Myocyte (in vitro differentiated cells): ENCODE measurements around the gene TPP2. TPM values are rescaled to one million over a fixed set of nuclear protein-coding genes. Genes with fewer than 3 reads are reported as not detected.
A peak's percentile ranks its signal among the peaks of the same experiment; 100 is the strongest.

Experiments used
- DNase-seq: peaks from one replicate; pipeline ENCODE4 v3.0.0-alpha.2; 2012; ENCODE audit warnings: low read depth
- total RNA-seq: library from RNA; depleted of rRNA; stranded (reverse); fragments of >200 nt; gene quantifications from 2 replicates; pipeline ENCODE4 v1.2.3, GENCODE V29; 2014

TPP2 gene
- total RNA-seq, 1 donor from 2014 or later = 54.6 TPM

DNA sequence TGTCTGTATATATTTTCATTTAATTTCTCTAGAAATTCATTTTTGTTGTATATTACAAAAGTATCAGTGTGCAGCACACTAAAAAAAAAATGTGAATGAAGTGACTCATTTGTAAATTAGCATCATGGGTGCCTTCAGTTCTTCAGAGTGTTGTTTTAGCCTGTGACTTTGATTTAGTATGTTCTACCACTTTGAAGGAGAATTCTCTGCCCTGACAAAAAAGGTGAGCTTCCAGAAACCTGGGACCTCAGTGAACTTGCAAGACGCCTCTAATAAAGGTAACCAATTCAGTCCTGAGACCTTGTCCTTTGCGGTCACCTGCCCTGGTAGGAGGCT is 95.7 kb downstream of the TPP2 start:
- DNase-seq = no peak

DNA sequence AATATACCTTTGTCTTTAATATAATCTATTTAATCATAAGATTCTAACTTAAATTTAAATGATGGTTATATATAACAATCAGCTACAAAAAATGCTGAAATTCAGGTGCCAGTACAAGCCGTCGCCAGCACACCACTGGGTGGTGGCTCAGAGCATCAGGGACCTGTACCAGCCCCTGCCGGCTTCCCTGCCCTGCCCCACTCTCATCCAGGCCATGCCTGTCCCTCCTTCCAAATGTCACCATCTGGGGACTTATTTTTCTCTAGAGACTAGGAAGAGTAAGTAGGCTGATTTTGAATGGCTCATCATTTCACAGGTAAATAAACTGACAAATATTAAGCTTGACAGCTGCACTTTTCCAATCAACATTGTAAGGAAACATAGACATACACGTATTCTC is 96.5 kb downstream of the TPP2 start:
- DNase-seq = no peak

DNA sequence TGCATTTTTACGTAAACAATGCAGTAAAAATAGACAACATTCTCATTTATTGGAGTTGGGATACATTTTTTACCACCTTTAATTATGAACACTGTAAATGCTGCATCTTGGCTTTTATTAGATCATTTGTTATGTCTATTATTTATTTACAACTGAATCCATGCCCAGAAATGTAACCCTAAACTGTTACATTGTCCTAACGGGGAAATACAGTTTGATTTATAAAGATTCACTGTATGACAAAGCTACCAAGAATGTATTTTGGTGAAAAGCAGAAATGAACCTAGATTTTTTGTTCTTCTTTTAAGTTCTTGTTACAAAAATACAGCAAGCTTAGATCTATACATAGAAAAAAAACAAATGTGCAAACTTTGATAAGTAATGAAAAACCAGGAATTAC is 97.0 kb downstream of the TPP2 start:
- DNase-seq = peak; percentile 32

DNA sequence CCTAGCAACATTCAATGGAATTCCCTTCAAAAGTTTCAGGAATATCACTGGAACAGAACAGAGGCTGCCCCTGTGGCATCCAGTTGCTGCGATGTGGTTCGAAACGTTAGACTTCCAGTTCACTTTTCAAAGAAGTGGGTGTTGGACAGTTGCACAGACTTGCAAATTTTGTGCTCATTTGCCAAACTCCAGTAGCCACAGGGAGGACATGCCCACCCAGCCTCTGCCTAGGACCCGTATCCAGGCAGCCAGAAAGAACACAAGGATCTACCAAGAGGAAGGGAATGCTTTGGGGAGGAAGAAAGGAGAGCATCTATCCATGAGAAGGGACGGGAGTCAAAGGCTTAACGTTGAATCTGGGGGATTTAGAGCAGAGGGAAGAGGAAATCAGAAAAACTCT is 98.2 kb downstream of the TPP2 start, which contains the start of gene METTL21C:
TSS of gene METTL21C (minus strand) at position 108 of the 400 bp plus-strand sequence. CDS start 546 bp downstream, outside the sequence.
- DNase-seq = no peak

DNA sequence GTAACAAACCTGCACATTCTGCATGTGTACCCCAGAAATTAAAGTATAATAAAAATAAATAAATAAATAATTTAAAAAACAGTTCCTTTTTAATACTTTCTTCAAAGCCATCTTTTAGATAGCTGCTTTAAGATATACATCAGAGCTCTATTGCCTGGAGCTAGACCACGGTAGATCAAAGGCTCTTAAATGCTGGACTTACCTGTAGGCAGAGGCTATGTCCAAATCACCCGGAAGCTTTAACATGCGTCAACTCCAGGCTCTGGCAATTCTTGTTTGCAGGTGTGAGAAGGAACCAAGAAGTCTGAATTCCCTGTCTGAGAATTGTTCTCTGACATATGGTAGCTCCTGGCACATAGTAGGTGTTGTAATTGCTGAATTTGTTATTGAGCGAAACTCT is 99.7 kb downstream of the TPP2 start:
- DNase-seq = no peak

DNA sequence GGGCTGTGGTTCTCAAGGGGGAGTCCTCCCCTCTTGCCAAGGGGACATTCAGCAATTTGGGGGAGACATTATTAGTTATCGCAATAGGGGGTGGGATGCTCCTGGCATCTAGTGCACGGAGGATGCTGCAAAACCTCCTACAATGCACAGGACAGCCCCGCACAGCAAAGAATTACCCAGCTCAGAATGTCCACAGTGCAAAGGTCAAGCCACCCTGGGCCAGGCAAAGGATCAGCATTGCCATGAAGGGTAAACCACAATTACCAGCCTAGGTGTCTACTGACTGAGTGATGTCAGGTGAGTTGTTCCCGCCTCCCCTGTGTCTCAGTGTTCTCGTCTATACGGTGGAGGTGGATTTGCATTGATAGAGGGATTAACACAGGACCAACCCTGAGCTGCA is 100.5 kb downstream of the TPP2 start:
- no peak for DNase-seq

DNA sequence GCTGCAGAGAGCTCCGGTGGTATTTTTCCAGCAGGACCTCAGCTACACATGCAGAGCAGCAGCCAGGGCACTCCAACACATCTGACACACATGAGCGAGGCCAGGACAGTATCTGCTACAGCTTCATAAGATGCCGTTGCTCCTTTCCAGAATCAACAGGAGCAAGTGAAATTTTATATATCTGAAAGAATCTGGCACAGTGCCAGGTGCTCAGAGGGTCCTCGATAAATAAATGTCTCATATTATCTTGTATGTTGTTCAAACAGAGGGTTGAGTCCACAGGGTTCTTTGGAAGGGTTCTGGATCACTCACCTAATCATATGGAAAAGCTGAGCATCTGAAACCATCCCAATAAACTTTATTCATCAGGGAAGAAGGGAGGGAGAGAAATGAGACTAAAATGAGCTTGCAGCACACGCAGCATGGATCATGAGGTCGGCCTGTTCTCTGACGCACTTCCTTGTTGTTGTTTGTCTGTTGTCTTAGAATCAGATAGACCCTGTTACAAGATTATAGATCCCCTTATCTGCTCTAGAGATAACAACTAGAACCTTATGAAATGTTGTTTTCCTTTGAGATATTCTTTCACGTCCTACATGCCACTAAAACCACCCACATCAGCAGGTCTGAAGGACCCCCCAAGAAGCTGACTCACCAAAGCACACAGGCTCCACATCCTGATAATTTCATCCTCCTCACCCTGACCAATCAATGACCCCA is 101.3 kb downstream of the TPP2 start:
- no peak for DNase-seq

DNA sequence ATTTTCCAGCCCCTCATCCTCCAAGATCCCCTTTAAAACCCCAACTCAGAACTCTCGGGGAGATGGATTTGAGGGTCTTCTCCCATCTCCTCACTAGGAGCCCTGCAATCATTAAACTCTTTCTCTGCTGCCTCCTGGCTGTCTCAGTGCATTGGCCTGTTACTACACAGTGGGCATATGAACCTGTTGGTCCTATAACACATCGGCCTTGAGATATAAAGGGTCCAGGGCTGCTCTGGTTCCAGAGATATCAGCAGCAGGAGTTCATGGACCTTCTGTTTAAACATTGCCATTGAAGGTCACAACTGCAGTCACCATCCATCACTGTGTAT is 101.8 kb downstream of the TPP2 start:
- no peak for DNase-seq

DNA sequence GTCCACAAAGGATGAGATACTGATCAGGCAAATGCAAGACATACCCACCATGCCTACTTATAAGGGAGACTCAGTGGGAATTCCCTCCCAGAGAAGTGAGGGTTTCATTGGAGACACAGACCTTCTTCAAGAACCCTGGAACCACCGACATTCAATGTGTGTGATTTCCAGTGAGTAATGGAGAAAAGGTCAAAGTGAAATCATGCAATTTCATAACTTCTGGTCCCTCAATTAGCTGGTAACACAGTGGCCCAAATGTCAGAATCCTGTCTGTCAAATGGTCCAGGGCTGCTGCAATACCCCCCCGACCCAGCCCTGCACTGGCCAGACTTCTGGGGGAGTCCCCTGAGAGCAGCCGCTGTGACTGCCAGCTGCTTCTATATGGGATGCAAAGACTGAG is 102.7 kb downstream of the TPP2 start:
- DNase-seq = no peak

DNA sequence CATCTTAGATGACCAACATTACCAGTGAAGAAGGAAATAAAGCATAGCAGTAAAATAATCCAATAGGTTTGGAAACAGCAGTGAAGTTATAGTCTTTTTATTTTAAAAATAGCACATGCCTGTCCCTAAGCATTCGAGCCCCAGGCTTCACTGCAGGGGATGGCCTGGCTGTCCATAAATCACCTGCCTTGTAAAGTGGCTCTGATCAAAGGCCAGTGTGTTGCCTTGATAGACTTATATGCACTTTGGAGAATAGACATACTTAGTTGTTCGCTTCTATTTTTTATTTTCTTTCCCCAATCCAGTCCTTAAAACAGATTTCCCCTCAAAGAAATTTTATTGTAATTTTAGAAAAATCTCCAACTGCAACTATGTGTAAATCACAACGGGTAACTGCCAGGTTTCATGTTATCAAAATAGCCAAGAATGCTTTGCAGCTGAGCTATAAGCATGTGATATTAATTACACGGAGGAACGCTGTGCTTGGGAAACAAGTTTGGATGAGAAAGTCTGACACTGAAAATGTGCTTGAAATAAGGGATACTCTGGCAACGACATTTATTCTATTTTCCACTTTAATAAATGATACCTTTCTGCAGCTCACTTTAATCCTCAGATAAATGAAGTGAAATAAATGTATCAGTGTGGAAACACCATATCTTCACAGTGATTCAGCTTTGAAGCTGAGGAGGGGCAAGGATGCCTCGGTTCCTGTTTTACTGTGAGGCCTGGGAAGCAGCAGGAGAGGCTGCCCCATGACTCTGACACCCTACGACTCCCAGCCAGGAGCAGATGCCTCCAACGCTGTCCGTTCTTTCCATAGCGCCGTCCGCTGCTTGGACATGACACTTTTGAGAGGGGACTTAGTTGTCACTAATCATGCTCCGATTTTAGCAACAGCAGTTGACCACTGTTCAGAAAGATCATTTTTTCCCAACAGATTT is 103.6 kb downstream of the TPP2 start:
- DNase-seq = no peak

DNA sequence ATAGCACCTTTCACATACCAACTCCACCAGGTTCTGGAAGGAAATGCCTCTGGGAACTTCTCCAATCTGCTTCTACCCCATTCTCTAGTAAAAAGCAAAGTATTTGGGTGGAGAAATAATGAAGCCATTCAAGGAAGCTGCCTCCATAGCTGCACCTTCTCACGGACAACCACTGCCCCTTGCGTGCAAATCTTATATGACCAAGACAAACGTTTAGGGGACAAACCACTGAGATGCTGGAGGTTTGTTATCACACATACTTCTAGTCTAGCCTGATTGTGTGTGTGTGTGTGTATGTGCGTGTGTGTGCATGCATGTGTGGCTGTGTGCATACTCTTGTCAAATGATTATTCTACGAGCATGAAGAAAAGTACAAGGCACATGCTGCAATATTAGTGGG is 104.5 kb downstream of the TPP2 start:
- DNase-seq = no peak

DNA sequence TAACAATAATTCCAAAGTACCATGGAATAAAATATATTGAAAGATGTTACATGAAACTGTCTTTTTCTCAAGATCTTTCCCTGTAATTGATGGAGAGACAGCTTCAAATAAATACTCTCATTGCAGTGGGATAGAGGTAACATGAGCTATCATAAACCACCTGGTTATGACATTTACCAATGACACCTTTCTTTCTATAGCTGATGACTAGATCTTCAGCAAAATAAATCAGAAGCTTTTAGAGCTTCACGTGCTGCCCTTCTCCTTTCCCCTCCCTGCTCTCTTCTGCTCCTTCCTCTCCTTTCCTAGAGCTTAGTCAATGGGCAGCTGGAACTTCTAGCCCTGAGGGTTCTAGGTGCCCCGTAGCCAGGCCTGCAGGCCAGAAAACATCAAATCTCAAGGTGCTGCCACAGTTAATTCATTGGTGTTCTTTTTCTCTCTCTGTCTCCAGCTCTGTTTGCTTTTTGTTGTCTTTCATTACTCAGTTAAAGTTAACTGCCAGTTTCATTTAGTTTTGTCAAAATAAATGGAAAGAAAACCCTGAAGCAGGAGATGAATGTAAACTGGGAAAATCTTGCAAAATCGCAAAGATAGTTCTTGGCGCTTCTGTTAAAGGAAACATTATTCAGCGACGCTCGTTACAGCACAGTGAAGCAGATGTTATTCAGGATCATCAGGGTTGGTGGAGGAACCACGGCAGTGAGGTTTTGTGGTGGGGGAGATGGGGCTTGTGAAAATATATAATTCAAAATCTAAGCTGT is 106.4 kb downstream of the TPP2 start:
- DNase-seq = no peak

DNA sequence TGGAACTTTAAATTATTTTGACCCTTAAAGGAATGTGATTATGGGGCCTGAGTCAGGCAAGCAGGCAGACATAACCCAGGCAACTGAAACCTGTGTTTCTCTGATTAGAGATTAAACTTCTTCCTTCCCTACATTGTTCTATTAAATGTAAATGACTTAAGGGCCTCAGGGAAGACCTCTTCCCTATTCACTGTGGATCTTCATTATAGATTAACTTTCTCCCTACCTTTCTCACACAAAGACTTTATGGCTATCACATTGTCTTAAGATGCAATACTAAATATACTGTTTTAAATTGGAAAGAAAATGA is 106.9 kb downstream of the TPP2 start:
- DNase-seq = no peak

DNA sequence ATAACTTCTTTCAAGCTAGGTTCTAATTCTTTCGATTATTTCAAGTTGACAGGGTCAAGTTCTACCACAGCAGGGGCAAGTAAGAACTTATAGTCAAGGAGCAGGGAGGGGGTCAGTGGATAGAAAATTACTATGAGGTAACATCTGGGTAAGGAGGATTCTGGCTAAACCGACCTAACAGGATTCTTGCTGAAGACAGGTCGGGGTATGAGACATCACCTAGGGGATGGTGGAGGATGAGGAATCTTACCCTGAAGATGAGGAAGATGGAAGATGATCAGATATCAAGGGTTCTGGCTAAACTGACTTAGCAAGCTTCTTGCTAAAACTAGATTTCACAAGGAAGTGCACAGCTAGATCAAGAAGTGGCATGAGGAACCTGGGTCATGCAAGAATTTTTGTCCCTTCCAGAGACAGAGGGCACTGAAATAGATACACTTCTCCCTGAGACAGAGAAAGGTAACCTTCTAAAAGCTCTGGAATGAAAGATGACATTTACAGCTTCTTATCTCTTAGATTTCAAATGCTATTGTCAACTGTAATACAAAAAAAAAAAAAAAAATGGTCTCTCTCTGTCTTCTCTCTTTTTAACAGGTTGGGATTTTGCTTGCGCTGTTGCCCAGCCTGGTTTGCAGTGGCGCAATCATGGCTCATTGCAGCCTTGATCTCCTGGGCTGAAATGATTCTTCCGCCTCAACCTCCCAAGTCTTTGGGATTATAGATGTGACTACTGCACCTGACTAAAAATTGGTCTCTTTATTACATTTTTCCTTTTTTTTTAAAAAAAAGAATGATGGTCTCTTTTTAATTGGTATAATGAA is 107.7 kb downstream of the TPP2 start:
- no peak for DNase-seq

DNA sequence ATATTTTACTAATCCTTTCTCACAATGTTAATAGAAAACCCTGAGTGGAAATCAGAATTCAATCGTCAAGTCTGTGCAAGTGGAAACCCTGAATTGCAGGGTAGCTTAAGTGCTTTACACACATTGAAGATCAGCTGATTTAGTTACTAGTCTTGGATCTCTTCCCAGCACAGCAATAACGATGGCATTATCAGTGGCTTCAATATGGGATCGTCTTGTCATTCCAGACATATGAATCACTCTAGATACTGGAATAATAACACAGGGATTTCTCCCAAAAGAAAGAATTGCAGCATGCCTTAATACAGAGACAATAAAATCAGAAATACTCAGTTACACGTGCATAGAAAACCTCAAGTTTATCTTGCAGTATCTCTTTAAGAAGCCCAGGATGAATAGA is 110.7 kb downstream of the TPP2 start:
- DNase-seq = peak; percentile 74

DNA sequence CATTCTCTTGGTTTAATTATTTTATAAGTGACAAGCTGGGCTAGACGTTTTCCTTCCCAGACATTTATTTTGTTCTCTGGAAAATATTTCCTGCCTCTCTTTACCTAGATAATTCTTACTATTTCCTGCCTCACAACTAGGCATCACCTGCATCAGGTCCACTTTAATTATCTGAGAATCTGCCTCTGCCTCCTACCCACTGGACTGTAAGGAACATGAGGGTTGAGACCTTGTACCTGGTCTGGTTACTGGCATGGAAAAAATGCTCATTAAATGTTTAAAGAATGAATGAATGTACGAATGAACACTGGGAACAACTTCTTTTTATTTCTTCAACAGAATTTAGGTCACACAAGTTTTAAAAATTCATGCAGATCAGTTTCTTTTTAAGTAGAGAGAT is 111.4 kb downstream of the TPP2 start:
- DNase-seq = no peak

DNA sequence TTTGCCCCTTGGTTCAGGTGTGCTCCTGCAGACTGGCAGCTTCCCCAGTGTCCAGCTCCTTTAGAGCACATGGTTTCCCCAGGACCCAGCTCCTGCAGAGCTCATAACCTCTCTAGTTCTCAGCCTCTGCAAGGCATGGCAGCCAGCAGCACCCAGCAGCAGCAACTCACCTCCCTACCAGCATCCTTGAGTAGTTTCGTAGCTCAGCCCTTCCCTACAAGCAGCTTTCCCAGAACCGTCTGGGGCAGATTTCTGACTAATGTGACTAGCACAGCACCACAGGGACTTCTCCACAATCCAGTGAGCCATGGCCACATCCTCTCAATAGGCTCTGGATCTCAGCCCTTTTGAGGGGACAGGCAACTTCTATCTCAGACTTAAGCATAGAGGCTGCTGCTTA is 112.2 kb downstream of the TPP2 start:
- DNase-seq = no peak

DNA sequence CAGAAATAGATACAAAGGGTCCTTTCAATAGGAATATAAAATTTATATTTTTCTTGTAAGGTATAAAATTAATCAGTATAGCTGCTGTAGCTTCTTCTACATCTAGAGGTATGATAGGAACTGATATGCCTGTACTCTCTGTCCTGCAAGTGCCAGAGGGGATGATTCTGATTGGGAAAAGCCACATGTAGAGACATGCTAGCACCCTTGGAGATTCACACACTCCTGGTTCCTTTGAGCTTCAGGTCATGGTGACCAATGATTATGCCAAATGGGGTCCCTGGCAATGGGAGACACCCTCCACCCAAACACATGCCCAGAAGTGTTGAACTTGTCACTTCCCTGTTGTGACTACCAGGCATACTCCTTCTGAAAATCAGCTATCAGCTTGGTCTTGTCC is 112.8 kb downstream of the TPP2 start:
- DNase-seq = no peak

DNA sequence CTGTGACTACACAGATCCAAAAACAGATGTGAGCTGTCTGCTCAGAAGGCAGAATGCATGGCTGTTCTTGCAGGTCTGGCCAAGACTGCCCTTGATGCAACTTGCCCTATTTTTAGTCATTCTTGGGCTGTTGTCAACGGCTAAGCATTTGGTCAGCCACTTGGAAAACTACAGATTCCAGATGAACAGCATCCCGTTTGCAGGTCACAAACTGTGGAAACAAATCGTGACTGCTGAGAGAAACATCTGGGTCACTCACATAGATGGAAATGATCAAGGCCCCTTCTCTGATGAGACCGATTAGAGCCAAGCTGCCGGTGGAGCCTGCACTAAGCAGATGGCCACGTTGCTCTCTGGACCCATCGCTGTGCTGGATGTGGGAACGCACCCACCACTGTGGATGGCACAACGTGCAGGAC is 113.5 kb downstream of the TPP2 start:
- no peak for DNase-seq

DNA sequence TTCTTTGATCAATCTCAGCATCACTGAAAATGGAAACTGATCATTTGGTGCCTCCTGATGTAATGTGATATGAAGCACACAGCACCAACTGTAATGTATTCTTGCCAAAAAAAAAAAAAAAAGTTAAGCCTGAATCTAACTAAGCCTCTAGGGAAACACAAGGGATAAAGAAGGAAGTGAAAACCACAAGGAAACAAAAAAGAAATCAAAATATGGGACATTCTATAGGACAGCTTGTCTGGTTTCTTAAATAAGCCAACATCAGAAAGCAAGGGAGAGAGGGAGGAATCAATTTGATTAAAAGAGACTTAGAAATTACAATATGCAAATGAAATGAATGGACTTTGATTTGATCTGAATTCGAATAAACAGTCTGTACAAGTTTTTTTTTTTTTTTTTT is 118.7 kb downstream of the TPP2 start:
- DNase-seq = peak; percentile 38

DNA sequence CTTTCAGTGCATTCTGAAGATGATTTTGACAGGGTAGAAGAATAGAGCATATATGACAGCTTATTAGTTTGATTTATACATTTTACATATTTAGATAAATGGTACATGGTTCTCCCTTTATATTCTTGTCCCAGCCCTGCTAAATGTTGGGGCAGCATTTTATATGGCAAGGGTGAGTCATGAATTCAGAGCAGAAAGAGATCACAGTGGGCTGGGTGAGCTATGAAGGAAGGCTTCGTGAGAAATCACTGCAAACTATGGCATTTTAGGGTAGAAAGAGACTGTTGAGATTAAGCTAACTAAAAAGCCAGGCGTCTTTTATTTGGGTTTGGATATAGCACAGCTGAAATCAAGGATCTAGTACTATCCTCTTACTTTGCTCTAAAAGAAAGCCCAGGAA is 122.0 kb downstream of the TPP2 start:
- DNase-seq = no peak
